ENCODE measurements around the gene ARRB1. TPM values are rescaled to one million over a fixed set of nuclear protein-coding genes. Genes with fewer than 3 reads are reported as not detected.
A peak's percentile ranks its signal among the peaks of the same experiment; 100 is the strongest.

Gene ARRB1
- total RNA-seq, 1 donor from 2014 or later, result 8.8 TPM

GRCh38 chr11:75219869-75220268, 131.6 kb downstream of the ARRB1 start:
- no peak overlapping the region for H3K4me3 ChIP-seq (ENCODE audit: low read depth, low read length)
- H3K36me3 ChIP-seq (ENCODE audit: control insufficient read depth, insufficient read depth, low read length), result no peaks in the 10 kb centered on the region
- TF ChIP-seq, protein P1, sequence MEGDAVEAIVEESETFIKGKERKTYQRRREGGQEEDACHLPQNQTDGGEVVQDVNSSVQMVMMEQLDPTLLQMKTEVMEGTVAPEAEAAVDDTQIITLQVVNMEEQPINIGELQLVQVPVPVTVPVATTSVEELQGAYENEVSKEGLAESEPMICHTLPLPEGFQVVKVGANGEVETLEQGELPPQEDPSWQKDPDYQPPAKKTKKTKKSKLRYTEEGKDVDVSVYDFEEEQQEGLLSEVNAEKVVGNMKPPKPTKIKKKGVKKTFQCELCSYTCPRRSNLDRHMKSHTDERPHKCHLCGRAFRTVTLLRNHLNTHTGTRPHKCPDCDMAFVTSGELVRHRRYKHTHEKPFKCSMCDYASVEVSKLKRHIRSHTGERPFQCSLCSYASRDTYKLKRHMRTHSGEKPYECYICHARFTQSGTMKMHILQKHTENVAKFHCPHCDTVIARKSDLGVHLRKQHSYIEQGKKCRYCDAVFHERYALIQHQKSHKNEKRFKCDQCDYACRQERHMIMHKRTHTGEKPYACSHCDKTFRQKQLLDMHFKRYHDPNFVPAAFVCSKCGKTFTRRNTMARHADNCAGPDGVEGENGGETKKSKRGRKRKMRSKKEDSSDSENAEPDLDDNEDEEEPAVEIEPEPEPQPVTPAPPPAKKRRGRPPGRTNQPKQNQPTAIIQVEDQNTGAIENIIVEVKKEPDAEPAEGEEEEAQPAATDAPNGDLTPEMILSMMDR (IDR thresholded peaks at IDR 0.05; ENCODE audit: insufficient read depth, low read length, poor library complexity, severe bottlenecking), result no peak
- H3K27me3 ChIP-seq (ENCODE audit: control insufficient read depth, insufficient read depth, low read length), result peaks cover 3% of the 10 kb centered on the region
- no peak for DNase-seq (ENCODE audit: low read depth)

DNA sequence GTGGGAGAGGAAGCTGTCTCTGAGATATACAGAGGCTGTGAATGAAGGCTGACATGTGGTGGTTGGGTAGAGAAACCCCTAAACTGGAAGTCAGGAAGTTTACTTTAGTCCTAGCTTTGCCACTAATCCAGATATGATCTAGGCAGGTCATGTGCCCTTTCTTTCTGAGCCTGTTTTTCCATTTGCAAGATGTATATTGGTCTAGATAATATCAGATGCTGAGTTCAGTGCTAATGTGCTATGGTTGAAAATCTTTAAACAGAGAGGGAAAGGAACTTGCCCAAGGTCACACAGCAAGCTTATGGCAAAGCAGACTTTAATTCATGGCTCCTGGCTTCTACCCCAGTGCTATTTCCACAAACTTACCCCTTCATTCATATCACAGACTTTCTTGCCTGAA, 136.6 kb downstream of the ARRB1 start:
- TF ChIP-seq, protein P1 (IDR thresholded peaks at IDR 0.05; ENCODE audit: insufficient read depth, low read length, poor library complexity, severe bottlenecking), result no peak
- H3K27me3 ChIP-seq (ENCODE audit: control insufficient read depth, insufficient read depth, low read length), result no peaks in the 10 kb centered on the region
- H3K36me3 ChIP-seq (ENCODE audit: control insufficient read depth, insufficient read depth, low read length), result no peaks in the 10 kb centered on the region
- H3K4me3 ChIP-seq (ENCODE audit: low read depth, low read length), result no peak overlapping the region
- no peak for DNase-seq (ENCODE audit: low read depth)

DNA sequence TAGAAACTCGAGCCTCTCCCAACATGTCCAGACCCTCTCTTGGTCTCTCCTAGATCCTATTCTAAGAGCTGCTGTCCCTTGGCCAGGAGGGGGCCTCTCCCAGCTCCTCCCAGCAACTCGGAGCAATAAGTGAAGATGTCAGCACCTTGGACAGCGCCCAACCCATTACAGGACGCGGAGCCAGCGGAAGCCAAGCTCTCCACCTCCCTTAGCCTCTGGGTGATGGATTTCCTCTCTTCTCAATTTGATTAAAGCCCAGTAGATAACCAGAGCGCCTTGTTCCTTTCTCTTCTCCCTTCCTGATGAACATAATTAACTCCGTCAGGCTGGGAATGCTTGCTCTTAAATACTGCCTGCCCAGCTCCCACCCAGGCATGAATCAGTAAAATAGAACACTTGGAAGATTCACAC, 137.0 kb downstream of the ARRB1 start:
- TF ChIP-seq, protein P1 (IDR thresholded peaks at IDR 0.05; ENCODE audit: insufficient read depth, low read length, poor library complexity, severe bottlenecking), result peak; percentile 51
- H3K4me3 ChIP-seq (ENCODE audit: low read depth, low read length), result no peak overlapping the region
- peak; percentile 26 for DNase-seq (ENCODE audit: low read depth)

More for the DNA sequence above, 137.0 kb downstream of the ARRB1 start:
- Histone ChIP-seq H3K27me3 (ENCODE audit: control insufficient read depth, insufficient read depth, low read length) (peaks cover 3% of the 10 kb centered on the region), H3K36me3 (ENCODE audit: control insufficient read depth, insufficient read depth, low read length) (no peaks in the 10 kb centered on the region)

Other genes starting within 250 kb of the ARRB1 start
- gene SLCO2B1, start 200.6 kb downstream of the ARRB1 start, total RNA-seq, result 0.21 and 1.7 TPM in 2 replicates
- 0.04 TPM in 1 of 2 replicates, not detected in the other for gene TPBGL, start 110.9 kb downstream of the ARRB1 start, total RNA-seq
- 2,045 and 2,896 TPM in 2 replicates for gene RPS3, start 47.9 kb upstream of the ARRB1 start, total RNA-seq
- 1.5 and 6.8 TPM in 2 replicates for gene KLHL35, start 81.5 kb upstream of the ARRB1 start, total RNA-seq
- gene GDPD5, start 174.3 kb upstream of the ARRB1 start, total RNA-seq, result 10.3 and 12.7 TPM in 2 replicates
- 466 and 467 TPM in 2 replicates for gene SERPINH1, start 210.6 kb upstream of the ARRB1 start, total RNA-seq